DOHH2 (cell line): ENCODE data around the gene METTL22.
A peak's percentile ranks its signal among the peaks of the same experiment; 100 is the strongest.

Source experiments
- H3F3A ChIP-seq: fragments of 200-600 bp; sonication (generic), shearing (Covaris generic); 2 replicates; pipeline ENCODE4 v1.6.0; 2016; ENCODE audit warnings: antibody characterized with exemption, mild to moderate bottlenecking; ENCODE audit not compliant: control insufficient read depth, insufficient read depth
- H3K27ac ChIP-seq: fragments of 200-600 bp; sonication (generic); 2 replicates; pipeline ENCODE4 v1.5.1; 2014; ENCODE audit warnings: low read depth, mild to moderate bottlenecking, low read length, moderate library complexity
- H3K27me3 ChIP-seq: fragments of 200-600 bp; sonication (generic); 2 replicates; pipeline ENCODE4 v1.6.1; 2014; ENCODE audit warnings: mild to moderate bottlenecking, low read length, mixed read lengths; ENCODE audit not compliant: control insufficient read depth
- H3K36me3 ChIP-seq: fragments of 200-600 bp; sonication (generic); 2 replicates; pipeline ENCODE4 v1.6.1; 2014; ENCODE audit warnings: mild to moderate bottlenecking, low read length, moderate library complexity, mixed read lengths; ENCODE audit not compliant: control insufficient read depth
- H3K4me1 ChIP-seq: fragments of 200-600 bp; sonication (generic); 2 replicates; pipeline ENCODE4 v1.6.1; 2014; ENCODE audit warnings: mild to moderate bottlenecking, low read length, mixed read lengths; ENCODE audit not compliant: control insufficient read depth
- H3K4me2 ChIP-seq: fragments of 200-600 bp; sonication (generic); 2 replicates; pipeline ENCODE4 v1.6.0; 2014; ENCODE audit warnings: mild to moderate bottlenecking, low read length, moderate library complexity
- H3K4me3 ChIP-seq: fragments of 200-600 bp; sonication (generic); 2 replicates; pipeline ENCODE4 v1.5.1; 2014; ENCODE audit warnings: mild to moderate bottlenecking, low read length, mixed read lengths
- H3K79me2 ChIP-seq: fragments of 200-600 bp; sonication (generic); 2 replicates; pipeline ENCODE4 v1.6.1; 2014; ENCODE audit warnings: mild to moderate bottlenecking, low read length, mixed read lengths; ENCODE audit not compliant: control insufficient read depth
- H3K9me2 ChIP-seq: fragments of 200-600 bp; sonication (generic); replicated peaks from 2 replicates; pipeline ENCODE4 v1.6.1; 2014; ENCODE audit warnings: mild to moderate bottlenecking, low read length, mixed read lengths; ENCODE audit not compliant: control insufficient read depth
- H3K9me3 ChIP-seq: fragments of 200-600 bp; sonication (generic); 2 replicates; pipeline ENCODE4 v1.6.1; 2014; ENCODE audit warnings: antibody characterized with exemption, low read length, mixed read lengths; ENCODE audit not compliant: control insufficient read depth, insufficient read depth
- H4K20me1 ChIP-seq: fragments of 200-600 bp; sonication (generic); 2 replicates; pipeline ENCODE4 v1.6.0; 2014; ENCODE audit warnings: low read depth, mild to moderate bottlenecking, antibody characterized with exemption, low read length, moderate library complexity; ENCODE audit not compliant: control insufficient read depth, insufficient read depth
- CTCF ChIP-seq: fragments of 200-600 bp; sonication (generic); IDR thresholded peaks from one replicate; pipeline ENCODE4 v1.5.1; 2014; ENCODE audit warnings: antibody characterized with exemption, mild to moderate bottlenecking, low read depth, low read length; ENCODE audit not compliant: poor library complexity, severe bottlenecking
- EZH2phosphoT487 ChIP-seq: fragments of 200-600 bp; sonication (generic); IDR thresholded peaks from 2 replicates; pipeline ENCODE4 v1.6.1; 2017; ENCODE audit warnings: borderline replicate concordance, mild to moderate bottlenecking, antibody characterized with exemption, low read length, moderate library complexity, mixed read lengths

Gene METTL22

GRCh38 chr16:8621222-8621571 is 301 bp upstream of the METTL22 start:
- Histone ChIP-seq H3F3A (no peaks in the 10 kb centered on the region), H3K4me1 (peaks cover 21% of the 10 kb centered on the region), H3K9me3 (no peaks in the 10 kb centered on the region), H3K36me3 (peaks cover 19% of the 10 kb centered on the region), H3K27me3 (peaks cover 11% of the 10 kb centered on the region), H3K27ac (no peak overlapping the region), H3K9me2 (no peaks in the 10 kb centered on the region), H3K4me2 (peak overlapping the region; percentile 66), H3K4me3 (peak overlapping the region; percentile 93), H3K79me2 (peaks cover 39% of the 10 kb centered on the region), H4K20me1 (no peaks in the 10 kb centered on the region)
- no peak for TF ChIP-seq EZH2phosphoT487
- no peak for TF ChIP-seq CTCF

- H3K9me2 ChIP-seq = no peaks in the 10 kb centered on the region
These were observed 788 bp downstream of the METTL22 start for GRCh38 chr16:8622315-8622656.

GRCh38 chr16:8623634-8624033 is 2.1 kb downstream of the METTL22 start:
- Histone ChIP-seq H3K4me1 (peaks cover 21% of the 10 kb centered on the region), H3F3A (no peaks in the 10 kb centered on the region), H3K4me3 (no peak overlapping the region), H3K79me2 (peaks cover 39% of the 10 kb centered on the region), H3K27me3 (peaks cover 7% of the 10 kb centered on the region), H3K27ac (no peak overlapping the region), H3K36me3 (peaks cover 39% of the 10 kb centered on the region), H4K20me1 (no peaks in the 10 kb centered on the region), H3K9me2 (no peaks in the 10 kb centered on the region), H3K9me3 (no peaks in the 10 kb centered on the region), H3K4me2 (0 out of 2 replicates have a peak overlapping the region, but pooled peaks have one; percentile 2)
- TF ChIP-seq CTCF = no peak
- no peak for TF ChIP-seq EZH2phosphoT487

More at GRCh38 chr16:8622315-8622656, 788 bp downstream of the METTL22 start:
- H3K9me3 ChIP-seq = no peaks in the 10 kb centered on the region
- no peak overlapping the region for H3K27ac ChIP-seq
- peaks cover 11% of the 10 kb centered on the region for H3K27me3 ChIP-seq
- peaks cover 25% of the 10 kb centered on the region for H3K36me3 ChIP-seq
- H4K20me1 ChIP-seq = no peaks in the 10 kb centered on the region
- H3K79me2 ChIP-seq = peaks cover 39% of the 10 kb centered on the region
- H3K4me1 ChIP-seq = peaks cover 21% of the 10 kb centered on the region
- no peaks in the 10 kb centered on the region for H3F3A ChIP-seq
- peak overlapping the region; percentile 93 for H3K4me3 ChIP-seq
- H3K4me2 ChIP-seq = peak overlapping the region; percentile 66
- no peak for TF ChIP-seq EZH2phosphoT487
- TF ChIP-seq CTCF = no peak

GRCh38 chr16:8625491-8626087 is 4.1 kb downstream of the METTL22 start:
- Histone ChIP-seq H3K4me2 (no peak overlapping the region), H3K27ac (no peak overlapping the region), H3K27me3 (no peaks in the 10 kb centered on the region), H3F3A (no peaks in the 10 kb centered on the region), H3K9me2 (no peaks in the 10 kb centered on the region), H3K79me2 (peaks cover 39% of the 10 kb centered on the region), H4K20me1 (no peaks in the 10 kb centered on the region), H3K9me3 (no peaks in the 10 kb centered on the region), H3K4me1 (peaks cover 21% of the 10 kb centered on the region), H3K4me3 (no peak overlapping the region), H3K36me3 (peaks cover 58% of the 10 kb centered on the region)
- TF ChIP-seq CTCF = no peak
- TF ChIP-seq EZH2phosphoT487 = no peak
